Panc1 (cell line): Measurements from ENCODE around the gene ICA1. TPM values are rescaled to one million over a fixed set of nuclear protein-coding genes. Genes with fewer than 3 reads are reported as not detected.

Experiments
- ATAC-seq: fragments of 200-7000 bp; cut with Tn5 transposase; 2 replicates; pipeline ENCODE4 v1.9.1; 2020; ENCODE audit warnings: mild to moderate bottlenecking, moderate library complexity
- BruUV-seq: library from RNA; stranded (reverse); fragments of 400-500 nt; replicated peaks from 2 replicates; lab custom pipeline; 2021; lab: Mats Ljungman, UMichigan
- CTCF ChIA-PET: fragments of 300-600 bp; sonication (Branson Sonifier 250); formaldehyde crosslinking; loops from one replicate; lab custom pipeline; 2022; ENCODE audit warnings: antibody characterized with exemption; lab: Charles Lee
- POLR2A ChIA-PET: fragments of 300-600 bp; sonication (Branson Sonifier 250); formaldehyde crosslinking; loops from one replicate; lab custom pipeline; 2022; ENCODE audit warnings: antibody characterized with exemption; lab: Charles Lee
- DNase-seq: peaks from one replicate; pipeline ENCODE4 v3.0.0-alpha.2; 2010; ENCODE audit warnings: low read depth, low spot score
- H3K27ac ChIP-seq: 2 replicates; pipeline ENCODE4 v1.5.1; 2011; ENCODE audit warnings: mild to moderate bottlenecking, low read length, inconsistent platforms
- H3K27me3 ChIP-seq: fragments of 200-500 bp; sonication (Bioruptor generic); 2 replicates; pipeline ENCODE4 v1.6.0; 2014; ENCODE audit warnings: low read length, inconsistent platforms; ENCODE audit not compliant: control insufficient read depth, insufficient read depth
- H3K36me3 ChIP-seq: fragments of 200-500 bp; sonication (Bioruptor generic); 2 replicates; pipeline ENCODE4 v1.5.1; 2014; ENCODE audit warnings: inconsistent platforms, mild to moderate bottlenecking, low read length, moderate library complexity; ENCODE audit not compliant: control insufficient read depth, insufficient read depth
- H3K4me1 ChIP-seq: 2 replicates; pipeline ENCODE4 v1.5.1; 2011; ENCODE audit warnings: inconsistent platforms, mild to moderate bottlenecking, low read length, moderate library complexity; ENCODE audit not compliant: control insufficient read depth, insufficient read depth
- H3K4me3 ChIP-seq, 2 experiments: 2 replicates each; pipeline ENCODE4 v1.5.1; 2011 to 2012; ENCODE audit warnings: low read depth in 2 of 2, low read length in 2 of 2, mild to moderate bottlenecking in 2 of 2, inconsistent platforms in 1 of 2, moderate library complexity in 1 of 2
- H3K9me3 ChIP-seq: fragments of 200-500 bp; sonication (Bioruptor generic); 2 replicates; pipeline ENCODE4 v1.5.1; 2014; ENCODE audit warnings: low read depth, mild to moderate bottlenecking, inconsistent platforms, low read length, moderate library complexity; ENCODE audit not compliant: control insufficient read depth, insufficient read depth
- POLR2AphosphoS5 ChIP-seq: IDR thresholded peaks from 2 replicates; pipeline ENCODE4 v1.6.1; 2012; ENCODE audit warnings: mild to moderate bottlenecking, low read depth, low read length, moderate library complexity
- SIN3A ChIP-seq: IDR thresholded peaks from 2 replicates; pipeline ENCODE4 v1.6.1; 2012; ENCODE audit warnings: low read depth, mild to moderate bottlenecking, low read length, moderate library complexity, borderline replicate concordance; ENCODE audit not compliant: insufficient read depth
- TCF7L2 ChIP-seq: IDR thresholded peaks from 2 replicates; pipeline ENCODE4 v1.6.1; 2011; ENCODE audit warnings: mild to moderate bottlenecking, low read depth, low read length, inconsistent platforms
- in situ Hi-C: cut with HindIII; loops from 2 replicates; pipeline ENCODE4 v1.10.0; 2016; ENCODE audit warnings: low sequenced_read_pairs, low pct_unique_long_range_greater_than_20kb
- intact Hi-C: fragments of 100-400 bp; cut with micrococcal nuclease; formaldehyde crosslinking; loops from one replicate; pipeline ENCODE4 v1.10.0; 2022; ENCODE audit not compliant: unreplicated experiment
- total RNA-seq: library from RNA; stranded (reverse); gene quantifications from one replicate; pipeline ENCODE4 v1.2.1, GENCODE V29; 2021; ENCODE audit not compliant: unreplicated experiment
- TF ChIP-seq, protein P1 (sequence below): fragments of 450-650 bp; IDR thresholded peaks from 2 replicates; pipeline ENCODE4 v1.5.1; 2017; ENCODE audit warnings: mild to moderate bottlenecking
- TF ChIP-seq, protein P2 (sequence below), 2 experiments: IDR thresholded peaks; 2 replicates each; pipeline ENCODE4 v1.6.1; 2011 to 2012; ENCODE audit warnings: low read depth in 2 of 2, control low read depth in 1 of 2, low read length in 1 of 2, mild to moderate bottlenecking in 1 of 2, moderate library complexity in 1 of 2; ENCODE audit not compliant: insufficient read depth in 1 of 2

The ICA1 gene
- total RNA-seq, 1 experiment from 2014 or later: 1.1 TPM

DNA sequence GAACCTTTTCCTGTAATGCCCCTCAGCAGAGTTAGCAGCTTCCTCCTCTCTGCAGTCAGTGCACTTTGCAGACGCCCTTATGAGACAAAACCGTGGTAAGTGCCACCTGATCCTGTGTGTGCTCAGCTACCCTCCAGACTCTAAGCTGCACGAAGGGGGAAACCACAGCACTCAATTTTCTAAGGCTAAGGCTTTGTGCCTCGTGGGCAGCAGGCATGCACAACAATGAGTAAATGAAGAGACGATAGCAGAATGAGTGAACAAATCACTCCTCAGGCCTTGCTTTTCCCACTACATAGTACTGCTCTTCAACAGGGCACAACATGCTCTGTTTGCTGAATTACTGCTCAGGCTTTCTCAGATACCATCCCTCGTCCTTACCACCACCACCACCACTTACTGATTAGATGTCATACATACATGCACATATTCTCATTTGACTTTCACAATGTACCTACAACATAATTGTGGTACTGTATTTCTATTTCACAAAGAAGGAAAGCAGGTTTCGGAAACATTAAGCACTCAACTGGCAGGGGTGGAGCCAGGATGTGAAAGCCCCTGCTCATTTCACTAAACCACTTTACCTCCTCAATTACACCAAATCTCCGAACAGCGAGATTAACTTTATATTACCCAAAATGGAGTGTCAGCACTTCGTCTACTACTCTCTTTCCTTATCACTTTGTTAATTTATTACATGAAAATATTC is 85.4 kb downstream of the ICA1 start:
- POLR2A ChIA-PET: no interaction called here
- no peaks in the 10 kb centered on the region for H3K9me3 ChIP-seq
- no TSS peak for BruUV-seq
- no peaks in the 10 kb centered on the region; the same call in 1 of the 2 replicates for H3K4me1 ChIP-seq
- intact Hi-C loops: no loop called here
- DNase-seq (no peak), ATAC-seq (no peak)
- no peak for TF ChIP-seq POLR2AphosphoS5
- TF ChIP-seq SIN3A: no peak
- no peak for TF ChIP-seq TCF7L2
- TF ChIP-seq, protein P1, sequence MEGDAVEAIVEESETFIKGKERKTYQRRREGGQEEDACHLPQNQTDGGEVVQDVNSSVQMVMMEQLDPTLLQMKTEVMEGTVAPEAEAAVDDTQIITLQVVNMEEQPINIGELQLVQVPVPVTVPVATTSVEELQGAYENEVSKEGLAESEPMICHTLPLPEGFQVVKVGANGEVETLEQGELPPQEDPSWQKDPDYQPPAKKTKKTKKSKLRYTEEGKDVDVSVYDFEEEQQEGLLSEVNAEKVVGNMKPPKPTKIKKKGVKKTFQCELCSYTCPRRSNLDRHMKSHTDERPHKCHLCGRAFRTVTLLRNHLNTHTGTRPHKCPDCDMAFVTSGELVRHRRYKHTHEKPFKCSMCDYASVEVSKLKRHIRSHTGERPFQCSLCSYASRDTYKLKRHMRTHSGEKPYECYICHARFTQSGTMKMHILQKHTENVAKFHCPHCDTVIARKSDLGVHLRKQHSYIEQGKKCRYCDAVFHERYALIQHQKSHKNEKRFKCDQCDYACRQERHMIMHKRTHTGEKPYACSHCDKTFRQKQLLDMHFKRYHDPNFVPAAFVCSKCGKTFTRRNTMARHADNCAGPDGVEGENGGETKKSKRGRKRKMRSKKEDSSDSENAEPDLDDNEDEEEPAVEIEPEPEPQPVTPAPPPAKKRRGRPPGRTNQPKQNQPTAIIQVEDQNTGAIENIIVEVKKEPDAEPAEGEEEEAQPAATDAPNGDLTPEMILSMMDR: no peak
- TF ChIP-seq, protein P2, sequence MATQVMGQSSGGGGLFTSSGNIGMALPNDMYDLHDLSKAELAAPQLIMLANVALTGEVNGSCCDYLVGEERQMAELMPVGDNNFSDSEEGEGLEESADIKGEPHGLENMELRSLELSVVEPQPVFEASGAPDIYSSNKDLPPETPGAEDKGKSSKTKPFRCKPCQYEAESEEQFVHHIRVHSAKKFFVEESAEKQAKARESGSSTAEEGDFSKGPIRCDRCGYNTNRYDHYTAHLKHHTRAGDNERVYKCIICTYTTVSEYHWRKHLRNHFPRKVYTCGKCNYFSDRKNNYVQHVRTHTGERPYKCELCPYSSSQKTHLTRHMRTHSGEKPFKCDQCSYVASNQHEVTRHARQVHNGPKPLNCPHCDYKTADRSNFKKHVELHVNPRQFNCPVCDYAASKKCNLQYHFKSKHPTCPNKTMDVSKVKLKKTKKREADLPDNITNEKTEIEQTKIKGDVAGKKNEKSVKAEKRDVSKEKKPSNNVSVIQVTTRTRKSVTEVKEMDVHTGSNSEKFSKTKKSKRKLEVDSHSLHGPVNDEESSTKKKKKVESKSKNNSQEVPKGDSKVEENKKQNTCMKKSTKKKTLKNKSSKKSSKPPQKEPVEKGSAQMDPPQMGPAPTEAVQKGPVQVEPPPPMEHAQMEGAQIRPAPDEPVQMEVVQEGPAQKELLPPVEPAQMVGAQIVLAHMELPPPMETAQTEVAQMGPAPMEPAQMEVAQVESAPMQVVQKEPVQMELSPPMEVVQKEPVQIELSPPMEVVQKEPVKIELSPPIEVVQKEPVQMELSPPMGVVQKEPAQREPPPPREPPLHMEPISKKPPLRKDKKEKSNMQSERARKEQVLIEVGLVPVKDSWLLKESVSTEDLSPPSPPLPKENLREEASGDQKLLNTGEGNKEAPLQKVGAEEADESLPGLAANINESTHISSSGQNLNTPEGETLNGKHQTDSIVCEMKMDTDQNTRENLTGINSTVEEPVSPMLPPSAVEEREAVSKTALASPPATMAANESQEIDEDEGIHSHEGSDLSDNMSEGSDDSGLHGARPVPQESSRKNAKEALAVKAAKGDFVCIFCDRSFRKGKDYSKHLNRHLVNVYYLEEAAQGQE (IDR thresholded peaks at IDR 0.05; ENCODE audit: insufficient read depth in 1 of 2, low read depth in 2 of 2, low read length in 1 of 2): no peak
- no peaks in the 10 kb centered on the region; the same call in 1 of the 2 replicates for H3K36me3 ChIP-seq
- H3K27ac ChIP-seq: no peak overlapping the region
- H3K27me3 ChIP-seq: peaks cover 33% of the 10 kb centered on the region
- in situ Hi-C loops: no loop called here
- no peak overlapping the region for H3K4me3 ChIP-seq
- CTCF ChIA-PET: no interaction called here

DNA sequence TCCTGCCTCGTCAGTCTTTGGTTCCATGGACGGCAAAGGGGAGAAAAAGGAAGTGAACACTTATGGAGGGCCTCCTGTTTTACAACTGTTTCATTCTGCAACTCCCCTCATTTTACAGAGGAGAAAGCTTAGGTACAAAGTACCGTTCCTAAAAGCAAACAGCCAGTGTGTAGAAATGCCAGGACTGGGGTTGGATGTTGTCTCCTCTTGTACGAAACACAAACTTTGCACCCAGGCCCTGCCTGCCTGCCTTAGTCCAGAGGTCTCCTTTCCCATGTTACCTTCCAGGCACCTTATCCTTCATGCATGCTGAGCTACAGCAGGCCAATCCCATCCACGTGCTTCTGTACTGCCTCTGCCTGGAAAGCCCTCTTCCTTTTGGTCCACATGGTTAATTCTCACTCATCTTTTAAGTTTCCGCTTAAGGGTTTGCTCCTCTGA is 86.0 kb downstream of the ICA1 start:
- no peak overlapping the region for H3K27ac ChIP-seq
- DNase-seq: no peak
- no peak overlapping the region for H3K4me3 ChIP-seq
- no peak for TF ChIP-seq SIN3A
- TF ChIP-seq, protein P2 (IDR thresholded peaks at IDR 0.05; ENCODE audit: insufficient read depth in 1 of 2, low read depth in 2 of 2, low read length in 1 of 2): no peak
- TF ChIP-seq POLR2AphosphoS5: no peak
- TF ChIP-seq, protein P1: no peak
- TF ChIP-seq TCF7L2: no peak
- in situ Hi-C loops (no loop called here), intact Hi-C loops (no loop called here)
- BruUV-seq: no TSS peak
- no peaks in the 10 kb centered on the region; the same call in 1 of the 2 replicates for H3K36me3 ChIP-seq
- H3K9me3 ChIP-seq: no peaks in the 10 kb centered on the region
- POLR2A ChIA-PET: no interaction called here
- peaks cover 30% of the 10 kb centered on the region for H3K27me3 ChIP-seq
- H3K4me1 ChIP-seq: no peaks in the 10 kb centered on the region; the same call in 1 of the 2 replicates
- CTCF ChIA-PET: no interaction called here
- no peak for ATAC-seq
